Measurements from ENCODE around the gene RASD1. TPM values are rescaled to one million over a fixed set of nuclear protein-coding genes. Genes with fewer than 3 reads are reported as not detected.
A peak's percentile ranks its signal among the peaks of the same experiment; 100 is the strongest.

RASD1 gene
- total RNA-seq: 14.8 TPM

GRCh38 chr17:17496189-17497064 lies at the start of gene RASD1:
Gene RASD1, minus strand, starts transcription at chr17:17496395. Its CDS starts 214 bp downstream, at chr17:17496181.
- peak; percentile 87 for DNase-seq

- no peak for DNase-seq
These were observed 49.8 kb upstream of the RASD1 start for GRCh38 chr17:17545984-17546383.

GRCh38 chr17:17545031-17545820 lies 49.0 kb upstream of the RASD1 start:
- DNase-seq: no peak

GRCh38 chr17:17542906-17543635 lies 46.9 kb upstream of the RASD1 start:
- DNase-seq: no peak

GRCh38 chr17:17541640-17542001 lies 45.4 kb upstream of the RASD1 start:
- no peak for DNase-seq

- DNase-seq: no peak
These were observed 44.9 kb upstream of the RASD1 start for GRCh38 chr17:17540935-17541639.

GRCh38 chr17:17540278-17540906 lies 44.2 kb upstream of the RASD1 start:
- DNase-seq: no peak

- no peak for DNase-seq
These were observed 43.4 kb upstream of the RASD1 start for GRCh38 chr17:17539591-17539990.

GRCh38 chr17:17538417-17539391 lies 42.5 kb upstream of the RASD1 start:
- no peak for DNase-seq

- DNase-seq: no peak
These were observed 41.3 kb upstream of the RASD1 start for GRCh38 chr17:17537311-17538099.

- no peak for DNase-seq
These were observed 40.5 kb upstream of the RASD1 start for GRCh38 chr17:17536702-17537101.

- DNase-seq: no peak
These were observed 39.8 kb upstream of the RASD1 start for GRCh38 chr17:17535957-17536356.

GRCh38 chr17:17533901-17534441 lies 37.8 kb upstream of the RASD1 start:
- no peak for DNase-seq

GRCh38 chr17:17532991-17533390 lies 36.8 kb upstream of the RASD1 start:
- no peak for DNase-seq

GRCh38 chr17:17531156-17531555 lies 35.0 kb upstream of the RASD1 start:
- no peak for DNase-seq

- DNase-seq: no peak
These were observed 32.8 kb upstream of the RASD1 start for GRCh38 chr17:17528696-17529652.

GRCh38 chr17:17527956-17528500 lies 31.8 kb upstream of the RASD1 start:
- DNase-seq: no peak

- DNase-seq: no peak
These were observed 31.3 kb upstream of the RASD1 start for GRCh38 chr17:17527534-17527933.

All from skin of body (tissue), 2 donors.